ENCODE results near the gene DCX. TPM values are rescaled to one million over a fixed set of nuclear protein-coding genes. Genes with fewer than 3 reads are reported as not detected.

The DCX gene
- total RNA-seq, 2 donors from 2014 or later, result 0.66 to 1.1 TPM

GRCh38 chrX:111288841-111289240, 123.2 kb downstream of the DCX start:
- Histone ChIP-seq H3K9ac (ENCODE audit: extremely low read depth, low read length, poor library complexity, severe bottlenecking) (no peak overlapping the region), H3K9me3 (ENCODE audit: control insufficient read depth, low read length) (no peaks in the 10 kb centered on the region), H3K27me3 (ENCODE audit: control insufficient read depth, insufficient read depth, low read length, poor library complexity, severe bottlenecking) (no peaks in the 10 kb centered on the region), H3K36me3 (ENCODE audit: control insufficient read depth, insufficient read depth, low read length) (no peaks in the 10 kb centered on the region), H3K27ac (ENCODE audit: low read depth, low read length) (no peak overlapping the region), H3K4me3 (ENCODE audit: low read length) (no peak overlapping the region), H3K4me1 (ENCODE audit: control insufficient read depth, insufficient read depth, low read length) (no peaks in the 10 kb centered on the region)
- H3K4me3 Mint-ChIP-seq, result no peak overlapping the region
- 94% methylated on average over 3 of the region's 3 CpGs; no CpG with 5 or more reads in 1 of the 2 experiments for WGBS, 2 experiments (ENCODE audit: insufficient coverage in 1 of 2, insufficient read length in 1 of 2)
- no peaks in the 10 kb centered on the region for H3K36me3 Mint-ChIP-seq (ENCODE audit: low read depth)
- peaks cover 6% of the 10 kb centered on the region for H3K4me1 Mint-ChIP-seq
- no peaks in the 10 kb centered on the region for H3K9me3 Mint-ChIP-seq
- TF ChIP-seq CTCF (conservative IDR thresholded peaks at IDR 0.05), result no peak
- H3K27ac Mint-ChIP-seq, result no peak overlapping the region
- H3K27me3 Mint-ChIP-seq (ENCODE audit: insufficient read depth), result no peaks in the 10 kb centered on the region
- no peak for DNase-seq

- Mint-ChIP-seq H3K4me1 (peaks cover 6% of the 10 kb centered on the region), H3K4me3 (no peak overlapping the region), H3K9me3 (no peaks in the 10 kb centered on the region), H3K36me3 (ENCODE audit: low read depth) (no peaks in the 10 kb centered on the region), H3K27me3 (ENCODE audit: insufficient read depth) (no peaks in the 10 kb centered on the region), H3K27ac (no peak overlapping the region)
- Histone ChIP-seq H3K9me3 (ENCODE audit: control insufficient read depth, low read length) (no peaks in the 10 kb centered on the region), H3K4me3 (ENCODE audit: low read length) (no peak overlapping the region), H3K4me1 (ENCODE audit: control insufficient read depth, insufficient read depth, low read length) (no peaks in the 10 kb centered on the region), H3K27me3 (ENCODE audit: control insufficient read depth, insufficient read depth, low read length, poor library complexity, severe bottlenecking) (no peaks in the 10 kb centered on the region), H3K27ac (ENCODE audit: low read depth, low read length) (no peak overlapping the region), H3K9ac (ENCODE audit: extremely low read depth, low read length, poor library complexity, severe bottlenecking) (no peak overlapping the region), H3K36me3 (ENCODE audit: control insufficient read depth, insufficient read depth, low read length) (no peaks in the 10 kb centered on the region)
- WGBS, 2 experiments (ENCODE audit: insufficient coverage in 1 of 2, insufficient read length in 1 of 2), result 79 to 82% methylated on average over 2 to 5 of the region's 8 CpGs
- no peak for TF ChIP-seq CTCF (conservative IDR thresholded peaks at IDR 0.05)
- DNase-seq, result no peak
Measured at GRCh38 chrX:111284631-111285293, 127.2 kb downstream of the DCX start.

GRCh38 chrX:111283446-111283845, 128.5 kb downstream of the DCX start:
- Mint-ChIP-seq H3K4me1 (peaks cover 6% of the 10 kb centered on the region), H3K27ac (no peak overlapping the region), H3K4me3 (no peak overlapping the region), H3K36me3 (ENCODE audit: low read depth) (no peaks in the 10 kb centered on the region), H3K9me3 (no peaks in the 10 kb centered on the region), H3K27me3 (ENCODE audit: insufficient read depth) (no peaks in the 10 kb centered on the region)
- H3K27ac ChIP-seq (ENCODE audit: low read depth, low read length), result no peak overlapping the region
- no peak for TF ChIP-seq CTCF (conservative IDR thresholded peaks at IDR 0.05)
- no peaks in the 10 kb centered on the region for H3K27me3 ChIP-seq (ENCODE audit: control insufficient read depth, insufficient read depth, low read length, poor library complexity, severe bottlenecking)
- 93% methylated on average over 2 of the region's 2 CpGs; no CpG with 5 or more reads in 1 of the 2 experiments for WGBS, 2 experiments (ENCODE audit: insufficient coverage in 1 of 2, insufficient read length in 1 of 2)
- DNase-seq, result no peak
- no peaks in the 10 kb centered on the region for H3K36me3 ChIP-seq (ENCODE audit: control insufficient read depth, insufficient read depth, low read length)
- H3K4me3 ChIP-seq (ENCODE audit: low read length), result no peak overlapping the region
- H3K9ac ChIP-seq (ENCODE audit: extremely low read depth, low read length, poor library complexity, severe bottlenecking), result no peak overlapping the region
- H3K4me1 ChIP-seq (ENCODE audit: control insufficient read depth, insufficient read depth, low read length), result no peaks in the 10 kb centered on the region
- H3K9me3 ChIP-seq (ENCODE audit: control insufficient read depth, low read length), result no peaks in the 10 kb centered on the region

All from endodermal cell (in vitro differentiated cells).